Right ventricle myocardium inferior (tissue), 1 donor: ENCODE measurements around the gene SPCS3. TPM values are rescaled to one million over a fixed set of nuclear protein-coding genes. Genes with fewer than 3 reads are reported as not detected.
"Not testable (repeated sequence)": the region's sequence is repeated elsewhere in the genome, so short reads cannot be mapped to it uniquely, and the experiment has no call there.

Experiments
- ATAC-seq: fragments of 200-7000 bp; cut with Tn5 transposase; one replicate; pipeline ENCODE4 v1.9.1; 2020; ENCODE audit warnings: mild to moderate bottlenecking, moderate library complexity
- DNase-seq: peaks from one replicate; pipeline ENCODE4 v3.0.0; 2021; ENCODE audit errors: missing footprints
- intact Hi-C: fragments of 100-400 bp; cut with DNase I; formaldehyde crosslinking; loops from one replicate; pipeline ENCODE4 v1.11.0; 2022
- total RNA-seq: library from RNA; stranded (reverse); fragmentation: NEBNext Ultra II Directional; extraction: Animal tissue kit (Norgen Biotek cat#: 25700); gene quantifications from one replicate; pipeline ENCODE4 v1.2.1, GENCODE V29; 2021
- donor health status: DM: no; HTN: yes; CAD: no; lungs with severe emphysema.

The SPCS3 gene
- total RNA-seq, 1 donor from 2014 or later: 87.9 TPM

DNA sequence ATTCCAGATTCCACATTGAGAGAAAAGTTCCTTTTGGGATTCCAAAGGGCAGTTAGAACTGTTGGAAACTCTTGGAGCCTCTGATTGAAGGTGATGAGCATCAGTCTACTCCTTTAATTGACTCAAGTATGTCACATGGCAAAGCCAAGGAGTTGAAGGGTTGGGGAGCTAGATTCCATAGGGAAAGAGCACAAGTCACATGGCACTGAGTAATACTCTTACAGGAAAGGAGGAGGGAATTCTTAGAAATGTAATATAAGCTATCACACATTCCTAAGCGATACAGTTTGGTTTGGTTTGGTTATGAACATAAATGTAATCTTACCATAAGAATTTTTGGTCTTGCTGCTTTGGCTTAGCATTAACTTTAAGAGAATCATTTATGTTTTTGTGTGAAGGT is 15.7 kb downstream of the SPCS3 start:
- intact Hi-C loops: no loop called here
- no peak for DNase-seq
- no peak for ATAC-seq

GRCh38 chr4:176339936-176340761 is 20.4 kb downstream of the SPCS3 start:
- intact Hi-C loops: loop anchor here (2.0 to 5.0 kb wide), 3 partner anchors 63 to 393 kb away; no protein-coding TSS in a partner anchor
- ATAC-seq (no peak), DNase-seq (no peak)

- DNase-seq (no peak), ATAC-seq (peak; percentile 28)
- intact Hi-C loops: loop anchor here (2.0 to 5.0 kb wide), 3 partner anchors 64 to 394 kb away; no protein-coding TSS in a partner anchor
These were observed 21.3 kb downstream of the SPCS3 start for GRCh38 chr4:176340871-176341685.

GRCh38 chr4:176342384-176342783 is 22.6 kb downstream of the SPCS3 start:
- DNase-seq (no peak), ATAC-seq (no peak)
- intact Hi-C loops: loop anchor here (5.0 kb wide), 2 partner anchors 65 to 395 kb away; no protein-coding TSS in a partner anchor

DNA sequence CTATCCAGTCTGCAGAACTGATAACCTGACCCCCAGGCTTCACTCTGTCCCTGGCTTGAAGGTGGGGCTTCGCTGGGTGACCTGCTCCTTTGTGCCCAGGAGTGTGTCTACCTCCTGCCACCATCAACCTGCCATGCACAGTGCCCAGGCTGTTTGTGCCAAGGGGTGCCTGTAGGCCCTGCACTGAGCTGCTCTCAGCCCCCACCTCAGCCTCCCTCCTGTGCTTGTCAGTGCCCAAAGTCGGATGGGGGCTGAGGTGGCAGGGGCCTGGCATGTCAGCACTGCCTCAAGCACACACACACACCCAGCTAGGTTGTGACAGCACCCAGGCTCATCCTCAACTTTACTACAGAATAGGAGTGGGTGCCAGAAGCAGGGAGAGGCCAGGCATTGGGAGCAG is 23.5 kb downstream of the SPCS3 start:
- DNase-seq (no peak), ATAC-seq (no peak)
- intact Hi-C loops: loop anchor here (5.0 kb wide), 2 partner anchors 66 to 396 kb away; no protein-coding TSS in a partner anchor

- intact Hi-C loops, ATAC-seq, DNase-seq: not testable (repeated sequence)
These were observed 25.6 kb downstream of the SPCS3 start for GRCh38 chr4:176345346-176345745.

GRCh38 chr4:176346836-176347235 is 27.1 kb downstream of the SPCS3 start:
- intact Hi-C loops, ATAC-seq, DNase-seq: not testable (repeated sequence)

GRCh38 chr4:176350671-176351070 is 30.9 kb downstream of the SPCS3 start:
- ATAC-seq (no peak), DNase-seq (no peak)
- intact Hi-C loops: no loop called here

DNA sequence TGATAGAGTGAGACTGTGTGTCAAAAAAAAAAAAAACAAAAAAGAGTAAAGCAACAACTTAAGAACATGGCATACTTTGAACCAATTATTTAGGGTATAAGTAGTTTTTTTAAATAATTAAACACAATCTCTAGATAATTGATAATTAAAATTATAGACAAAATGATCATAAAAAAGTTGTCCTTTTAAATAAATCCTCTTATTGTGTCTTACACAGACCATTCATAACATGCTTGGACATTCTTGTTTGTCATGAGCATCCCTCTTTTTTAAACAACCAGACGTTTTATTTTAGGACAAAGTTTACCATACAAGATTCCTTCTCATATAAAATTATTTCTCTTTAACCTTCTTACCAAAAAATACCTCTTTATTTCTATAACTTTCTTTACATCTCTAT is 35.1 kb downstream of the SPCS3 start:
- DNase-seq (no peak), ATAC-seq (no peak)
- intact Hi-C loops: no loop called here

DNA sequence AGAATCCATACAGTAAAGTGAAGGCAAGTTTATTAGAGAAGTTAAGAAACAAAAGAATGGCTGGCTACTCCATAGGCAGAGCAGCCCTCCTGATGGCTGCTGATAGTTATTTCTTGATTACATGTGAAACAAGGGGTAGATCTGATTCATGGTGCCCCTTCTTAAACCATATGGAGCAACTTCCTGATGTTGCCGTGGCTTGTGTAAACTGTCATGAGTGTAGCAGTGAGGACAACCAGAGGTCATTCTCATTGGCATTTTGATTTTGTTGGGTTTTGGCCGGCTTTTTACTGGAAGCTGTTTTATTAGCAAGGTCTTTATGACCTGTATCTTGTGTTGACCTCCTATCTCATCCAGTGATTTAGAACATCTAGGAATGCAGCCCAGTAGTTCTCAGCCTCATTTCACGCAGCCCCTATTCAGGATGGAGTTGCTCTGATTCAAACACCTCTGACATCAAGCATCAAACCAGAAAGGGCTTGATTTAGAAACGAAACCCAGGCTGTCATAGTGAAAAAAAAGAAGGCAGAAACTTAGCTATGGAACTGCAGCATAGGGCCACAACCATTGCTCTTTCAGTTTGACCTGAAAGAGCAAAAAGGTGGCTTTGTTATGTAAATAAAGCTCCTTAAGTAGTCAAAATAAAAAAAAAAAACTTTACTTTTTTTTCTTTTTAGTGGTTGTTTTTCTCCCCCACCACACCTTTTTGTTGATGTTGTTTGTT is 37.8 kb downstream of the SPCS3 start:
- intact Hi-C loops: no loop called here
- ATAC-seq (no peak), DNase-seq (no peak)

- intact Hi-C loops: no loop called here
- no peak for ATAC-seq
- DNase-seq: no peak
These were observed 38.3 kb downstream of the SPCS3 start for GRCh38 chr4:176358083-176358469.

DNA sequence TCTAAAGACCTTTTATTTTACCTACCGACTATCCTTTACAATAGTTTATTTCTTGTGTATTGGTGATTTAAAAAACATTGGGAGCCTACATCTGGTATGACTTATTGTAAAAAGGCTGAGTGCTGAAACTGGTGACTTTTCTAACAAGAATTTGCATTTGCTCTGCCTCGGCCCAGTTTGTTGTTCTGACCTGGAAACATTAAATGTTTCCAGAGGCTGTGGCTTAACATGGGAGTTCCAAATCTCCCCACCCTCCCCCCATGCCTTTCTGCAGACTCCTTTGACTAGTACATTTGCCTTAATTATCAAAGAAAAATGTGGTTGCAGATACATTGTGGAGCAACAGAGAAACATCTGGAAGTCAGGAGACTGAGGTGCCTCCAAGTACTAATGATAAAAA is 39.8 kb downstream of the SPCS3 start:
- intact Hi-C loops: no loop called here
- ATAC-seq (no peak), DNase-seq (no peak)

DNA sequence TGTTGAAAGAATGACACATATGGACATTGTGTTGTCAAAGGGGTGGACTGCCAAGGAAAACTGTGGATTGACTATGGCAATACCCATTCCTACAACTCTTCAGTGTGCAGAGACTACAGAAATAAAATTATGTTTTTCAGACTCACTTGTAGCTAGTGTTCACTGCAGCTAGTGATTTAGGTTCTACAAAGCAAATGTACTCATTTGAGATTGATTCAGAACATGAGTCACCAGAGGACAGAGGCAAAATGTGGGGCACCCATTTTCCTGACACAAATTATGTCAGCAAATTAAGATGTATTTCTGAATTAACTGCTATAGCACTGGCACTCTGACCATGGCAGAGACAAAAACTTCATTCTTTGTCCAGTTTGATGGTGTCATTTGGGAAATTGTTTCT is 40.7 kb downstream of the SPCS3 start:
- DNase-seq (no peak), ATAC-seq (no peak)
- intact Hi-C loops: no loop called here

- DNase-seq: no peak
- intact Hi-C loops: no loop called here
These were observed 43.3 kb downstream of the SPCS3 start for GRCh38 chr4:176363072-176363471.

GRCh38 chr4:176367771-176368465 is 48.2 kb downstream of the SPCS3 start:
- no peak for ATAC-seq
- intact Hi-C loops: no loop called here
- no peak for DNase-seq

More at GRCh38 chr4:176363072-176363471, 43.3 kb downstream of the SPCS3 start:
- no peak for ATAC-seq

DNA sequence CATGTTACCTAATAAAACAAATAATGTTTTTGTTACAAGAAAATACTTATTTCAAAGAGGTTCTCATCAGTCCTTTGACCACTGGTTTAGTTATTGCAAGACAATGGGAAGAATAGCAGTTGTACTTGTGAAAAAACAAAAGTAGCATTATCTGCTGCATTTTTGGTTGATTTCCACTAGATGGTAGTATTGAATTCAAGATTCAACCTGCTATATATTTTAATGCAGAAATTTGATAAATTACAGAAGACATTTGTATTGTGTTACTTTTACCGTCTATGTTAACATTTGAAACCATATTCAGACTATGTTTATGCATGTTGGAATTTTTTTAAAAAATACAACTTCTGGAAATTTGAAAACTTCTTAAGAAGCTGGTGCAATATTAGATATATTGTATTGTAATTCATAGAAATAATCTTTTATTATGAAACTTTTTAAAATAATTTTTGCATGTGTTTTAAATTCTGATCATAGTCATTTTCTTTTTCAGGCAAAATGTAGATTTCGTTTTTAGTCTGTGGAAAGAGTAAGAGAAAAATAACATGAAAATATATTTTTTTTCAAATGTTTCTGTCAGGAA is 56.4 kb downstream of the SPCS3 start:
- no peak for DNase-seq
- ATAC-seq: no peak

DNA sequence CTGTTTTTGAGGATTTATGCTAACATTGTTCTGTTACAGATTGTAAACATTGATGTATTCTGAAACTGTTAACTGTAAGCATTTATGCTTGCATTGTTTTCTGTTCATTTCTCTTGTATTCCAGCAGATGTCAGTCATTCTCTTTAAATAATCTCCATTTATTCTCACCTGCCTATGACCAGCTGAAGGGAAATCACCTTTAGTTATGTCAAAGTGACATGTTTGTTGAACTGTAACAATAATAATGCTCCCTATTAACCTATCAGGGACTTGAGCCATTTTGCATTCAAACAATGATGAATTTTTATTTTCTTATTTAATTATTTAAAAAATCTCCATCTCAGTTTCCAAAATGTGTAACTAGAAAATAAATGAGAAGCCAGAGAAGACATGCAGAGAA is 58.0 kb downstream of the SPCS3 start:
- no peak for DNase-seq
- intact Hi-C loops: loop anchor here (1.0 to 5.0 kb wide), 2 partner anchors 415 to 670 kb away; partner anchors contain the start of gene VEGFC
- no peak for ATAC-seq

More for the DNA sequence above, 56.4 kb downstream of the SPCS3 start:
- intact Hi-C loops: loop anchor here (5.0 kb wide), 1 partner anchor 416 kb away; the partner anchor contains the start of gene VEGFC
